Karpas-422 (cell line): Measurements from ENCODE around the gene TTL. TPM values are rescaled to one million over a fixed set of nuclear protein-coding genes. Genes with fewer than 3 reads are reported as not detected.
"Not testable (repeated sequence)": the region's sequence is repeated elsewhere in the genome, so short reads cannot be mapped to it uniquely, and the experiment has no call there.

Experiments
- DNase-seq: peaks from one replicate; pipeline ENCODE4 v3.0.0-alpha.2; 2015
- H2AFZ ChIP-seq: fragments of 200-600 bp; sonication (generic); 2 replicates; pipeline ENCODE4 v1.6.1; 2014; ENCODE audit warnings: antibody characterized with exemption, low read length, mixed read lengths
- H3K27ac ChIP-seq: fragments of 200-600 bp; sonication (generic); 2 replicates; pipeline ENCODE4 v1.5.1; 2014; ENCODE audit warnings: mild to moderate bottlenecking, low read length, moderate library complexity
- H3K27me3 ChIP-seq: fragments of 200-600 bp; sonication (generic); 2 replicates; pipeline ENCODE4 v1.6.1; 2014; ENCODE audit warnings: low read length, mixed read lengths
- H3K36me3 ChIP-seq: fragments of 200-600 bp; sonication (generic); 2 replicates; pipeline ENCODE4 v1.6.1; 2014; ENCODE audit warnings: low read length, mixed read lengths; ENCODE audit not compliant: insufficient read depth
- H3K4me1 ChIP-seq: fragments of 200-600 bp; sonication (generic); 2 replicates; pipeline ENCODE4 v1.6.1; 2014; ENCODE audit warnings: mild to moderate bottlenecking, low read length, mixed read lengths
- H3K4me2 ChIP-seq: fragments of 200-600 bp; sonication (generic); 2 replicates; pipeline ENCODE4 v1.6.1; 2014; ENCODE audit warnings: low read length, low read depth, mild to moderate bottlenecking; ENCODE audit not compliant: poor library complexity, severe bottlenecking
- H3K4me3 ChIP-seq: fragments of 200-600 bp; sonication (generic); 2 replicates; pipeline ENCODE4 v1.5.1; 2014; ENCODE audit warnings: mild to moderate bottlenecking, antibody characterized with exemption, low read length, mixed read lengths
- H3K79me2 ChIP-seq: fragments of 200-600 bp; sonication (generic); 2 replicates; pipeline ENCODE4 v1.6.1; 2014; ENCODE audit warnings: mild to moderate bottlenecking, low read length, mixed read lengths
- H3K9ac ChIP-seq: fragments of 200-600 bp; sonication (generic); 2 replicates; pipeline ENCODE4 v1.6.0; 2014; ENCODE audit warnings: low read length
- H3K9me2 ChIP-seq: fragments of 200-600 bp; sonication (generic), shearing (Covaris generic); replicated peaks from 2 replicates; pipeline ENCODE4 v1.6.0; 2014; ENCODE audit warnings: mild to moderate bottlenecking, low read length, moderate library complexity; ENCODE audit not compliant: insufficient read depth
- H3K9me3 ChIP-seq: fragments of 300-700, 200-600 bp; sonication (generic); 2 replicates; pipeline ENCODE4 v1.6.1; 2014; ENCODE audit warnings: low read length, mixed read lengths
- H4K20me1 ChIP-seq: fragments of 200-600 bp; sonication (generic); 2 replicates; pipeline ENCODE4 v1.6.1; 2014; ENCODE audit warnings: mild to moderate bottlenecking, antibody characterized with exemption, low read length, low read depth; ENCODE audit not compliant: insufficient read depth
- total RNA-seq: library from RNA; depleted of rRNA; stranded (reverse); fragments of >200 nt; shearing (Covaris generic); gene quantifications from 2 replicates; pipeline ENCODE4 v1.2.3, GENCODE V29; 2014; ENCODE audit warnings: low replicate concordance

Gene TTL
- total RNA-seq, 1 experiment from 2014 or later: 30.5 TPM

DNA sequence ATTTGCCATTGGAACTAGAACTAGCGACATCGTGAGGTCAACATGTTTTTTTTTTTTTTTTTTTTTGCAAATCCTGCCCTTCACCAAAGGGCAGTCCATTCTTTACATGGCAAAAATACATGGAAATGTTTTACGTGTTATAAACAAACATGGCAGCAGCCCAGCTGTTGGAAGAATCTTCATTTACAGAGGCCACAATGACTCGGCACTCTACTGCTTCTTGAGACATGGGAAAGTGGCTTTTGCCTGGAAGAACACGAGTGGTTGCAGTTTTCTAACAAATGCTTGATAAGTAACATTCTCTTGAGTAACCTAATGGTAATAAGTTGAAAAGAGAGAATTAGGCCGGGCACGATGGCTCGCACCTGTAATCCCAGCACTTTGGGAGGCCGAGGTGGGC lies 37.5 kb downstream of the TTL start:
- Histone ChIP-seq H2AFZ (no peak overlapping the region), H3K36me3 (peaks cover 34% of the 10 kb centered on the region), H3K4me3 (no peak overlapping the region), H3K27ac (no peak overlapping the region), H3K4me1 (no peaks in the 10 kb centered on the region), H3K4me2 (no peak overlapping the region), H3K27me3 (no peaks in the 10 kb centered on the region), H3K9me3 (no peaks in the 10 kb centered on the region), H3K79me2 (peaks cover 35% of the 10 kb centered on the region), H3K9ac (no peak overlapping the region), H3K9me2 (no peaks in the 10 kb centered on the region), H4K20me1 (no peaks in the 10 kb centered on the region)
- DNase-seq: no peak

DNA sequence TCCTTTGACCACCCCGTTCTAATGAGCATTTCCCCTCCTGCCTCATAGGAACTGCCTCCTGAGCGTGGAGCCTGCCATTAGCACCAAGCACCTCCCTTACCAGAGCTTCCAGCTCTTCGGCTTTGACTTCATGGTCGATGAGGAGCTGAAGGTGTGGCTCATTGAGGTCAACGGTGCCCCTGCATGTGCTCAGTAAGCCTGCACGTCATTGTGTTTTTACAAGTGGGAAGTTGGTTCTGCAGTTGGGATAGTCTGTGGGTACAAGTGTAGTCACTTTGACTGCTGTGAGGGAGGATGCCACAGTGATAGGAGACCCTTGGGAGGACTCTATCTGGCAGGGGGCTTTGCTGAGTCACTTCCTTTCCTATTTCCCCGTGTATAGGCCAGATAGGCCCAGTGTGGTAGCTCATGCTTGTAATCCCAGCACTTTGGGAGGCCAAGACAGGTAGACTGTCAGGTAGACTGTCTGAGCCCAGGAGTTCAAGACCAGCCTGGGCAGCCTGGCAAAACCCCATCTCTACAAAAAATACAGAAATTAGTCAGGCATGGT lies 38.4 kb downstream of the TTL start:
- no peak for DNase-seq
- Histone ChIP-seq H4K20me1 (no peaks in the 10 kb centered on the region), H3K27me3 (no peaks in the 10 kb centered on the region), H3K4me1 (no peaks in the 10 kb centered on the region), H2AFZ (no peak overlapping the region), H3K4me2 (no peak overlapping the region), H3K27ac (no peak overlapping the region), H3K79me2 (peaks cover 27% of the 10 kb centered on the region), H3K9me2 (no peaks in the 10 kb centered on the region), H3K4me3 (no peak overlapping the region), H3K9me3 (no peaks in the 10 kb centered on the region), H3K36me3 (peaks cover 26% of the 10 kb centered on the region), H3K9ac (no peak overlapping the region)

DNA sequence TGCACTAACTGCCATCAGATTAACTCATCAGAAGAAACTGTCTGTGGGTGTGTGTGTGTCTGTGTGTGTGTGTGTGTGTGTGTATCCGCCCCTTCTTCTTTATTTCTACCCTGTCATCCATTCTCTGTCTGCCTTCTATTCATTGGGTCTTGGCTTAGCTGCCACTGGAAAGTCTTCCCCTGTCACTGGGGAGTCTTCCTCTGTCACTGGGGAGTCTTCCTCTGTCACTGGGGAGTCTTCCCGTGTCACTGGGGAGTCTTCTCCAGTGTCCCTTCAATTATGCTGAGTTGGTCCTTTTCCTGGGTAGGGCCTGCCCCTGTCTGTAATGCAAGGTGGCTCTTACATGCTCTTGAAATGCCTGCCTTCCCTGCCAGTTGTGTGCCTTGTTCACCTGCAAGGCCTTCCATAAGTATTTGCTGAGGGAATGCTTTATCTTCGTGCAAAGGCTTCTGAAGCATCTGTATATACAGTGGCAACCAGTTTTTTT lies 41.4 kb downstream of the TTL start:
- Histone ChIP-seq H3K36me3 (peaks cover 22% of the 10 kb centered on the region), H3K9ac (no peak overlapping the region), H4K20me1 (no peaks in the 10 kb centered on the region), H3K4me1 (no peaks in the 10 kb centered on the region), H3K4me3 (no peak overlapping the region), H3K27ac (no peak overlapping the region), H2AFZ (no peak overlapping the region), H3K4me2 (no peak overlapping the region), H3K9me2 (no peaks in the 10 kb centered on the region), H3K9me3 (no peaks in the 10 kb centered on the region), H3K27me3 (no peaks in the 10 kb centered on the region), H3K79me2 (peaks cover 16% of the 10 kb centered on the region)
- no peak for DNase-seq

DNA sequence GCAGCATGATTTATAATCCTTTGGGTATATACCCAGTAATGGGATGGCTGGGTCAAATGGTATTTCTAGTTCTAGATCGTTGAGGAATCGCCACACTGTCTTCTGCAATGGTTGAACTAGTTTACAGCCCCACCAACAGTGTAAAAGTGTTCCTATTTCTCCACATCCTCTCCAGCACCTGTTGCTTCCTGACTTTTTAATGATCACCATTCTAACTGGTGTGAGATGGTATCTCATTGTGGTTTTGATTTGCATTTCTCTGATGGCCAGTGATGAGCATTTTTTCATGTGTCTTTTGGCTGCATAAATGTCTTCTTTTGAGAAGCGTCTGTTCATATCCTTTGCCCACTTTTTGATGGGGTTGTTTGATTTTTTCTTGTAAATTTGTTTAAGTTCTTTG lies 42.3 kb downstream of the TTL start:
- H3K9me2 ChIP-seq, H3K9ac ChIP-seq, H3K4me1 ChIP-seq, H3K27me3 ChIP-seq, H3K9me3 ChIP-seq, H3K27ac ChIP-seq, DNase-seq, H2AFZ ChIP-seq, H3K4me3 ChIP-seq, H4K20me1 ChIP-seq, H3K4me2 ChIP-seq: not testable (repeated sequence)
- Histone ChIP-seq H3K36me3 (peaks cover 31% of the 10 kb centered on the region), H3K79me2 (peaks cover 12% of the 10 kb centered on the region)

DNA sequence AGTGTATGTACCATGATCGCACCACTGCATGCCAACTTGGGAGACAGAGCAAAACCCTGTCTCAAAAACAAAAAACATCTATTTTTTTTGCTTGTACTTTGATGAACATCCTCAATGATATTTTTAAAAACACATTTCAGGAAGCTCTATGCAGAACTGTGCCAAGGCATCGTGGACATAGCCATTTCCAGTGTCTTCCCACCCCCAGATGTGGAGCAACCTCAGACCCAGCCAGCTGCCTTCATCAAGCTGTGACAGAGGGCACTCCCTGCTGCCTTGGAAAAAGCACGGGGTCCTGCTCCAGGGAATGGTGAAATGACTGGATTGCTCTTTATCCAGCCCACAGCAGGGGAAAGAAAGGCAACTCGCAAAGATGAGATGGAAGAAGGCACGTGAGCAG lies 46.6 kb downstream of the TTL start:
- Histone ChIP-seq H3K27ac (no peak overlapping the region), H3K4me1 (no peaks in the 10 kb centered on the region), H3K4me2 (no peak overlapping the region), H3K9me3 (no peaks in the 10 kb centered on the region), H3K36me3 (peaks cover 34% of the 10 kb centered on the region), H2AFZ (no peak overlapping the region), H3K9me2 (no peaks in the 10 kb centered on the region), H3K27me3 (no peaks in the 10 kb centered on the region), H3K9ac (no peak overlapping the region), H3K79me2 (no peaks in the 10 kb centered on the region), H3K4me3 (no peak overlapping the region), H4K20me1 (no peaks in the 10 kb centered on the region)
- no peak for DNase-seq

DNA sequence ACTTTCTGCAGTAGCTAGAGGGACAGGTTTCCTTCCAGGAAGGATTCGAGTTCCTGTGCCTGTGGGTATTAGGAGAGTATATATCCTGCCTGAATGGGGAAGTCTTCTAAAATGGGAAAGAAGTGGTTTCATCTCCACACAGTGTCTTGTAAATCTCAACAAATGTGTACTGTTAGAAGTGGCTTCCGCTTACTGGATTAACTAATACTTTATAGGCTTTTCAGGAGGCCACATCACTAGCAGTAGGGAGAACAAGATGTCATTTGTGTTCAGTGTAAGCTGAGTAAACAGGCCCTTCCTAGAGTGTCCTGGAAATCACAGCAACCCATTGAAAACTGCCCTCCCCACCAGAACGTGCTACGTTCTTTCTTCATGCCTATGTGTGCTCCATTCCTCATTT lies 47.8 kb downstream of the TTL start:
- H2AFZ ChIP-seq: no peak overlapping the region
- peaks cover 34% of the 10 kb centered on the region for H3K36me3 ChIP-seq
- H3K9ac ChIP-seq: no peak overlapping the region
- no peaks in the 10 kb centered on the region for H4K20me1 ChIP-seq
- H3K27me3 ChIP-seq: no peaks in the 10 kb centered on the region
- H3K4me3 ChIP-seq: no peak overlapping the region
- H3K4me2 ChIP-seq: no peak overlapping the region
- no peak for DNase-seq
- no peaks in the 10 kb centered on the region for H3K9me2 ChIP-seq
- no peaks in the 10 kb centered on the region for H3K4me1 ChIP-seq
- H3K79me2 ChIP-seq: no peaks in the 10 kb centered on the region
- H3K9me3 ChIP-seq: no peaks in the 10 kb centered on the region
- no peak overlapping the region for H3K27ac ChIP-seq

DNA sequence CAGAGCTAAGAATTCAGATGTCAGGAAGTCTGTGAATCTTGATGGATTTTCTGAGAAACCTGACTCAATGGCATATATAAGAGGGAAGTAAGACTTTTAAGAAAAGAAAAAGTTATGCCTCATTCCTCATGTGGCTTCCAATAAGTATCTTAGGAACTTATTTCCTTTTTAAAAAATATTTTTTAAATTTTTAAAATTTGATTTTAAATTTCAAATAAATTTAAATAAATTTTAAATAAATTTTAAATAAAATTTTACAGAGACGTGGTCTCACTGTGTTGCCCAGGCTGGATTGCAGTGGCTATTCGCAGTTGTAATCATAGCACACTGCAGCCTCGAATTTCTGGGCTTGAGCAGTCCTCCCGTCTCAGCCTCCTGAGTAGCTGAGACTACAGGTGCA lies 48.8 kb downstream of the TTL start:
- Histone ChIP-seq H3K9me2 (no peaks in the 10 kb centered on the region), H3K4me1 (no peaks in the 10 kb centered on the region), H3K27me3 (no peaks in the 10 kb centered on the region), H3K9ac (no peak overlapping the region), H3K4me3 (no peak overlapping the region), H3K9me3 (no peaks in the 10 kb centered on the region), H2AFZ (no peak overlapping the region), H3K27ac (no peak overlapping the region), H3K36me3 (peaks cover 34% of the 10 kb centered on the region), H4K20me1 (no peaks in the 10 kb centered on the region), H3K4me2 (no peak overlapping the region), H3K79me2 (no peaks in the 10 kb centered on the region)
- no peak for DNase-seq

DNA sequence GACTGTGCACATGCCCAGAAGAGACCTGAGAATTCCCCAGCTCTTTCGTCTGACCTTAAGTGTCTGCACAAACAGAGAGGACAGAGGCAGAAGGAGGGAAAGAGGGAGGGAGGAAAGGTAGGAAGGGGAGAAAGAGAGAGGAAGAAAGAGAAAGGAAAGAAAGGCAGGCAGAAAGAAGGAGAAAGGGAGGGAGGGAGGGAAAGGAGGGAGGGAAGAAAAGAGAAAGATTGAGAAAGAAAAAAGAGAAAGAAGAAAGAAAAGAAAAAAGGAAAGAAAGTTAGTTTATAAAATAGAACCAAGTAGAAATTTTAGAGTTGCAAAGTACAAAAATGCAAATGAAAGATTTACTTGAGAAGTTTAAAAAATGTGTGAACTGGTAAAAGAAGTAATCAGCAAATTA lies 52.9 kb downstream of the TTL start:
- no peaks in the 10 kb centered on the region for H3K27me3 ChIP-seq
- H3K36me3 ChIP-seq: peaks cover 22% of the 10 kb centered on the region
- no peak overlapping the region for H2AFZ ChIP-seq
- no peaks in the 10 kb centered on the region for H4K20me1 ChIP-seq
- no peaks in the 10 kb centered on the region for H3K79me2 ChIP-seq
- no peaks in the 10 kb centered on the region for H3K4me1 ChIP-seq
- no peak overlapping the region for H3K9ac ChIP-seq
- H3K4me2 ChIP-seq: no peak overlapping the region
- H3K4me3 ChIP-seq: no peak overlapping the region
- H3K9me2 ChIP-seq: no peaks in the 10 kb centered on the region
- no peak overlapping the region for H3K27ac ChIP-seq
- DNase-seq: no peak
- no peaks in the 10 kb centered on the region for H3K9me3 ChIP-seq

DNA sequence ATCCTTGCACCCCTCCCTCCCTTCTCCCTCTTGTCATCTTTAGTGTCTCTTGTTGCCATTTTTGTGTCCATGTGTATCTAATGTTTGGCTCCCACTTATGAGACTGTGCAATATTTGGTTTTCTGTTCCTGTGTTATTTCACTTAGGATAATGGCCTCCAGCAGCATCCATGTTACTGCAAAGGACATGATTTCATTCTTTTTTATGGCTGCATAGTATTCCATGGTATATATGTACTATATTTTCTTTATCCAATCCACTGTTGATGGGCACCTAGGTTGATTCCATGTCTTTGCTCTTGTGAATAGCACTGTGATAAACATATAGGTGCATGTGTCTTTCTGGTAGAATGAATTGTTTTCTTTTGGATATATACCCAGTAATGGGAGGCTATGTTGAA lies 54.7 kb downstream of the TTL start:
- not testable (repeated sequence) for H3K9me3 ChIP-seq, H3K36me3 ChIP-seq, H3K27ac ChIP-seq, H3K9me2 ChIP-seq, H3K4me2 ChIP-seq, H3K4me3 ChIP-seq, H3K9ac ChIP-seq, H4K20me1 ChIP-seq, H3K79me2 ChIP-seq, DNase-seq, H3K27me3 ChIP-seq, H2AFZ ChIP-seq
- peaks cover 12% of the 10 kb centered on the region for H3K4me1 ChIP-seq
